ENCODE results near the gene DRC7. TPM values are rescaled to one million over a fixed set of nuclear protein-coding genes. Genes with fewer than 3 reads are reported as not detected.
A peak's percentile ranks its signal among the peaks of the same experiment; 100 is the strongest.

Gene DRC7
- total RNA-seq, 1 donor from 2014 or later, result 0.16 TPM

- no peaks in the 10 kb centered on the region for H3K27me3 Mint-ChIP-seq (ENCODE audit: low read depth)
- peak overlapping the region; percentile 12 for H3K27ac Mint-ChIP-seq (ENCODE audit: unreplicated experiment)
- H3K9me3 Mint-ChIP-seq, result no peaks in the 10 kb centered on the region
- peaks cover 6% of the 10 kb centered on the region for H3K4me1 Mint-ChIP-seq
- no peaks in the 10 kb centered on the region for H3K36me3 Mint-ChIP-seq (ENCODE audit: low read depth)
- H3K4me3 Mint-ChIP-seq, result no peak overlapping the region
- no peak for DNase-seq (ENCODE audit: low read depth, low spot score)
- no peak for TF ChIP-seq CTCF (conservative IDR thresholded peaks at IDR 0.05)
These were observed 32.4 kb upstream of the DRC7 start for GRCh38 chr16:57661936-57662906.

GRCh38 chr16:57663436-57663835, 31.2 kb upstream of the DRC7 start:
- Mint-ChIP-seq H3K27me3 (ENCODE audit: low read depth) (no peaks in the 10 kb centered on the region), H3K36me3 (ENCODE audit: low read depth) (no peaks in the 10 kb centered on the region), H3K27ac (ENCODE audit: unreplicated experiment) (no peak overlapping the region), H3K9me3 (no peaks in the 10 kb centered on the region), H3K4me1 (peaks cover 6% of the 10 kb centered on the region), H3K4me3 (no peak overlapping the region)
- DNase-seq (ENCODE audit: low read depth, low spot score), result no peak
- TF ChIP-seq CTCF (conservative IDR thresholded peaks at IDR 0.05), result no peak

GRCh38 chr16:57663917-57664661, 30.5 kb upstream of the DRC7 start:
- TF ChIP-seq CTCF (conservative IDR thresholded peaks at IDR 0.05), result no peak
- Mint-ChIP-seq H3K27ac (ENCODE audit: unreplicated experiment) (no peak overlapping the region), H3K36me3 (ENCODE audit: low read depth) (no peaks in the 10 kb centered on the region), H3K4me3 (no peak overlapping the region), H3K27me3 (ENCODE audit: low read depth) (no peaks in the 10 kb centered on the region), H3K4me1 (peaks cover 6% of the 10 kb centered on the region), H3K9me3 (no peaks in the 10 kb centered on the region)
- DNase-seq (ENCODE audit: low read depth, low spot score), result no peak

- H3K9me3 Mint-ChIP-seq, result no peaks in the 10 kb centered on the region
These were observed 30.0 kb upstream of the DRC7 start for GRCh38 chr16:57664662-57665025.

GRCh38 chr16:57665541-57665940, 29.1 kb upstream of the DRC7 start:
- H3K27me3 Mint-ChIP-seq (ENCODE audit: low read depth), result no peaks in the 10 kb centered on the region
- H3K27ac Mint-ChIP-seq (ENCODE audit: unreplicated experiment), result no peak overlapping the region
- H3K36me3 Mint-ChIP-seq (ENCODE audit: low read depth), result no peaks in the 10 kb centered on the region
- DNase-seq (ENCODE audit: low read depth, low spot score), result no peak
- no peak overlapping the region for H3K4me3 Mint-ChIP-seq
- no peaks in the 10 kb centered on the region for H3K9me3 Mint-ChIP-seq
- peaks cover 16% of the 10 kb centered on the region for H3K4me1 Mint-ChIP-seq
- TF ChIP-seq CTCF (conservative IDR thresholded peaks at IDR 0.05), result no peak

More at GRCh38 chr16:57664662-57665025, 30.0 kb upstream of the DRC7 start:
- Mint-ChIP-seq H3K4me3 (no peak overlapping the region), H3K36me3 (ENCODE audit: low read depth) (no peaks in the 10 kb centered on the region), H3K4me1 (peaks cover 9% of the 10 kb centered on the region), H3K27ac (ENCODE audit: unreplicated experiment) (peak overlapping the region; percentile 39), H3K27me3 (ENCODE audit: low read depth) (no peaks in the 10 kb centered on the region)
- DNase-seq (ENCODE audit: low read depth, low spot score), result no peak
- no peak for TF ChIP-seq CTCF (conservative IDR thresholded peaks at IDR 0.05)
